IMR-90 (cell line): Measurements from ENCODE around the gene AHCYL2. TPM values are rescaled to one million over a fixed set of nuclear protein-coding genes. Genes with fewer than 3 reads are reported as not detected.

ENCODE experiments used
- ATAC-seq: fragments of 200-7000 bp; cut with Tn5 transposase; 2 replicates; pipeline ENCODE4 v1.9.1; 2020; ENCODE audit warnings: low read depth, mild to moderate bottlenecking, moderate library complexity
- BruUV-seq: library from RNA; stranded (reverse); fragments of 400-500 nt; replicated peaks from 2 replicates; lab custom pipeline; 2021; lab: Mats Ljungman, UMichigan
- CTCF ChIA-PET: fragments of 300-600 bp; formaldehyde crosslinking; extraction: SDS; loops from one replicate; lab custom pipeline; 2021; ENCODE audit warnings: antibody characterized with exemption; lab: Yijun Ruan, JAX
- POLR2A ChIA-PET: fragments of 300-600 bp; sonication (Branson Sonifier 250); formaldehyde crosslinking; loops from one replicate; lab custom pipeline; 2022; ENCODE audit warnings: antibody characterized with exemption; ENCODE audit not compliant: unreplicated experiment; lab: Charles Lee
- DNase-seq: peaks from one replicate; pipeline ENCODE4 v3.0.0; 2013
- H2AFZ ChIP-seq: replicated peaks from 2 replicates; pipeline ENCODE3; 2013; ENCODE audit warnings: low read length, mild to moderate bottlenecking; ENCODE audit not compliant: poor library complexity
- H2AK5ac ChIP-seq: 2 replicates; pipeline ENCODE4 v1.6.1; 2013; ENCODE audit warnings: low read depth, low read length, inconsistent platforms
- H2AK9ac ChIP-seq: replicated peaks from 2 replicates; pipeline ENCODE3; 2013; ENCODE audit warnings: mild to moderate bottlenecking, low read depth, low read length, moderate library complexity; ENCODE audit not compliant: poor library complexity
- H2BK120ac ChIP-seq: 2 replicates; pipeline ENCODE4 v1.6.1; 2013; ENCODE audit warnings: low read depth, low read length, inconsistent platforms
- H2BK15ac ChIP-seq: 3 replicates; pipeline ENCODE4 v1.6.1; 2013; ENCODE audit warnings: low read depth, low read length, inconsistent platforms
- H2BK20ac ChIP-seq: 2 replicates; pipeline ENCODE4 v1.6.1; 2013; ENCODE audit warnings: low read depth, mild to moderate bottlenecking, inconsistent platforms, low read length, moderate library complexity
- H2BK5ac ChIP-seq: 2 replicates; pipeline ENCODE4 v1.6.1; 2013; ENCODE audit warnings: mild to moderate bottlenecking, low read depth, low read length, inconsistent platforms; ENCODE audit not compliant: poor library complexity, severe bottlenecking
- H3K14ac ChIP-seq: replicated peaks from 2 replicates; pipeline ENCODE4 v1.6.1; 2013; ENCODE audit warnings: low read depth, low read length, inconsistent platforms
- H3K18ac ChIP-seq: 2 replicates; pipeline ENCODE4 v1.6.1; 2013; ENCODE audit warnings: low read depth, low read length, control low read depth
- H3K23ac ChIP-seq: 2 replicates; pipeline ENCODE4 v1.6.1; 2013; ENCODE audit warnings: low read depth, low read length, inconsistent platforms
- H3K27ac ChIP-seq: 2 replicates; pipeline ENCODE4 v1.5.1; 2013; ENCODE audit warnings: mild to moderate bottlenecking, control low read depth, low read length; ENCODE audit not compliant: insufficient read depth
- H3K27me3 ChIP-seq: 2 replicates; pipeline ENCODE4 v1.6.1; 2013; ENCODE audit warnings: low read length; ENCODE audit not compliant: control insufficient read depth, insufficient read depth
- H3K36me3 ChIP-seq: 2 replicates; pipeline ENCODE4 v1.6.1; 2013; ENCODE audit warnings: low read length, mixed read lengths; ENCODE audit not compliant: control insufficient read depth, insufficient read depth
- H3K4ac ChIP-seq: 2 replicates; pipeline ENCODE4 v1.6.1; 2013; ENCODE audit warnings: low read depth, low read length, inconsistent platforms
- H3K4me1 ChIP-seq: 2 replicates; pipeline ENCODE4 v1.6.1; 2013; ENCODE audit warnings: low read length, mixed read lengths; ENCODE audit not compliant: control insufficient read depth, insufficient read depth
- H3K4me2 ChIP-seq: 2 replicates; pipeline ENCODE4 v1.6.1; 2013; ENCODE audit warnings: low read depth, mild to moderate bottlenecking, control low read depth, low read length, moderate library complexity
- H3K4me3 ChIP-seq: 2 replicates; pipeline ENCODE4 v1.5.1; 2013; ENCODE audit warnings: low read depth, mild to moderate bottlenecking, control low read depth, low read length, moderate library complexity; ENCODE audit not compliant: insufficient read depth
- H3K56ac ChIP-seq: 2 replicates; pipeline ENCODE4 v1.6.1; 2013; ENCODE audit warnings: low read length, inconsistent platforms; ENCODE audit not compliant: insufficient read depth; ENCODE audit errors: extremely low read depth
- H3K79me1 ChIP-seq, 2 experiments: 2 replicates each; pipeline ENCODE4 v1.6.1; 2013; ENCODE audit warnings: low read length in 2 of 2, inconsistent platforms in 1 of 2, low read depth in 1 of 2
- H3K9ac ChIP-seq: 2 replicates; pipeline ENCODE4 v1.6.1; 2013; ENCODE audit warnings: low read depth, low read length, control low read depth
- H3K9me1 ChIP-seq: 2 replicates; pipeline ENCODE4 v1.6.1; 2013; ENCODE audit warnings: low read length, inconsistent platforms; ENCODE audit not compliant: insufficient read depth
- H3K9me3 ChIP-seq: 2 replicates; pipeline ENCODE4 v1.6.1; 2013; ENCODE audit warnings: low read length; ENCODE audit not compliant: control insufficient read depth, insufficient read depth
- H4K20me1 ChIP-seq: 2 replicates; pipeline ENCODE4 v1.6.1; 2013; ENCODE audit warnings: low read length, inconsistent platforms; ENCODE audit not compliant: insufficient read depth
- H4K5ac ChIP-seq: 2 replicates; pipeline ENCODE4 v1.6.1; 2013; ENCODE audit warnings: mild to moderate bottlenecking, low read depth, low read length, control low read depth
- H4K8ac ChIP-seq, 2 experiments: 2 replicates each; pipeline ENCODE4 v1.6.1; 2013; ENCODE audit warnings: low read depth in 2 of 2, low read length in 2 of 2, control low read depth in 1 of 2, inconsistent platforms in 1 of 2
- H4K91ac ChIP-seq: 2 replicates; pipeline ENCODE4 v1.6.1; 2013; ENCODE audit warnings: low read depth, low read length, inconsistent platforms; ENCODE audit not compliant: insufficient read depth
- BHLHE40 ChIP-seq: fragments of 150-350 bp; IDR thresholded peaks from 2 replicates; pipeline ENCODE4 v1.6.1; 2016; ENCODE audit warnings: mild to moderate bottlenecking, low read depth, low read length
- CEBPB ChIP-seq: IDR thresholded peaks from 2 replicates; pipeline ENCODE4 v1.6.1; 2012; ENCODE audit warnings: low read depth, low read length, improper control_type of control experiment
- CHD1 ChIP-seq: IDR thresholded peaks from 2 replicates; pipeline ENCODE4 v1.6.1; 2012; ENCODE audit warnings: low read depth, low read length, improper control_type of control experiment
- FOS ChIP-seq: fragments of 150-350 bp; IDR thresholded peaks from 2 replicates; pipeline ENCODE4 v1.6.1; 2016; ENCODE audit warnings: low read depth, low read length
- MAFK ChIP-seq: IDR thresholded peaks from 2 replicates; pipeline ENCODE4 v1.6.1; 2012; ENCODE audit warnings: low read depth, low read length, improper control_type of control experiment
- MAZ ChIP-seq: IDR thresholded peaks from 2 replicates; pipeline ENCODE4 v1.6.1; 2012; ENCODE audit warnings: low read depth, mild to moderate bottlenecking, low read length, improper control_type of control experiment, moderate library complexity, borderline replicate concordance
- MXI1 ChIP-seq: IDR thresholded peaks from 2 replicates; pipeline ENCODE4 v1.6.1; 2012; ENCODE audit warnings: low read depth, mild to moderate bottlenecking, low read length, moderate library complexity, borderline replicate concordance
- NFE2L2 ChIP-seq: fragments of 150-350 bp; IDR thresholded peaks from 2 replicates; pipeline ENCODE4 v1.6.1; 2016; ENCODE audit warnings: low read depth, mild to moderate bottlenecking, low read length
- POLR2A ChIP-seq: IDR thresholded peaks from 2 replicates; pipeline ENCODE4 v1.6.1; 2012; ENCODE audit warnings: mild to moderate bottlenecking, low read depth, low read length
- RAD21 ChIP-seq: IDR thresholded peaks from 2 replicates; pipeline ENCODE4 v1.6.1; 2012; ENCODE audit warnings: low read length, improper control_type of control experiment
- RCOR1 ChIP-seq: IDR thresholded peaks from 2 replicates; pipeline ENCODE4 v1.6.1; 2012; ENCODE audit warnings: mild to moderate bottlenecking, low read length, improper control_type of control experiment; ENCODE audit not compliant: insufficient replicate concordance
- RFX5 ChIP-seq: IDR thresholded peaks from 2 replicates; pipeline ENCODE4 v1.8.0; 2012; ENCODE audit warnings: low read depth, mild to moderate bottlenecking, low read length, moderate library complexity
- SMC3 ChIP-seq: fragments of 150-350 bp; IDR thresholded peaks from 2 replicates; pipeline ENCODE4 v1.6.1; 2016; ENCODE audit warnings: low read depth, mild to moderate bottlenecking, antibody characterized with exemption, low read length, moderate library complexity
- WGBS, 2 experiments: methylation state at CpG; one replicate each; pipeline versions ENCODE4 v1.1.5 to v1.1.7; 2013; ENCODE audit warnings: missing lambda C conversion rate in 2 of 2; ENCODE audit not compliant: insufficient read length in 1 of 2; ENCODE audit errors: extremely low coverage in 2 of 2; 5-methylcytosine and 5-hydroxymethylcytosine counted together
- dilution Hi-C: fragments of 300-500 bp; cut with HindIII; formaldehyde crosslinking; loops from one replicate; pipeline ENCODE4 v1.14.3; 2018; ENCODE audit warnings: low sequenced_read_pairs; ENCODE audit not compliant: unreplicated experiment
- in situ Hi-C: fragments of 300-500 bp; cut with MboI; formaldehyde crosslinking; loops from 3 replicates; pipeline ENCODE4 v1.14.3; 2019; ENCODE audit warnings: low sequenced_read_pairs, inconsistent platforms, mixed read lengths
- intact Hi-C: fragments of 100-400 bp; cut with micrococcal nuclease; formaldehyde crosslinking; loops from 2 replicates; pipeline ENCODE4 v1.10.0; 2022
- polyA plus RNA-seq, 3 experiments: library from polyadenylated mRNA; depleted of rRNA; stranded (reverse); fragments of >200 nt; gene quantifications; 2 replicates each; pipeline ENCODE4 v1.2.3, GENCODE V29; 2012; ENCODE audit warnings: low replicate concordance in 1 of 3
- total RNA-seq: library from RNA; depleted of rRNA; stranded (reverse); fragments of >200 nt; gene quantifications from 2 replicates; pipeline ENCODE4 v1.2.3, GENCODE V29; 2012
- TF ChIP-seq, protein P1 (sequence below): fragments of 150-350 bp; IDR thresholded peaks from 2 replicates; pipeline ENCODE4 v1.6.1; 2016; ENCODE audit warnings: low read depth, mild to moderate bottlenecking, low read length, moderate library complexity, borderline replicate concordance
- TF ChIP-seq, protein P2 (sequence below): fragments of 150-350 bp; IDR thresholded peaks from 2 replicates; pipeline ENCODE4 v1.6.1; 2017; ENCODE audit warnings: mild to moderate bottlenecking, antibody characterized with exemption, low read length, low read depth
- TF ChIP-seq, protein P3 (sequence below): conservative IDR thresholded peaks from 2 replicates; pipeline ENCODE4 v1.5.1; 2012; ENCODE audit warnings: mild to moderate bottlenecking, low read depth, low read length, improper control_type of control experiment

The AHCYL2 gene
- total and polyA plus RNA-seq, 2 of the 4 experiments (the other 2 are of a cell fraction) = 5.7 to 7.6 TPM

DNA sequence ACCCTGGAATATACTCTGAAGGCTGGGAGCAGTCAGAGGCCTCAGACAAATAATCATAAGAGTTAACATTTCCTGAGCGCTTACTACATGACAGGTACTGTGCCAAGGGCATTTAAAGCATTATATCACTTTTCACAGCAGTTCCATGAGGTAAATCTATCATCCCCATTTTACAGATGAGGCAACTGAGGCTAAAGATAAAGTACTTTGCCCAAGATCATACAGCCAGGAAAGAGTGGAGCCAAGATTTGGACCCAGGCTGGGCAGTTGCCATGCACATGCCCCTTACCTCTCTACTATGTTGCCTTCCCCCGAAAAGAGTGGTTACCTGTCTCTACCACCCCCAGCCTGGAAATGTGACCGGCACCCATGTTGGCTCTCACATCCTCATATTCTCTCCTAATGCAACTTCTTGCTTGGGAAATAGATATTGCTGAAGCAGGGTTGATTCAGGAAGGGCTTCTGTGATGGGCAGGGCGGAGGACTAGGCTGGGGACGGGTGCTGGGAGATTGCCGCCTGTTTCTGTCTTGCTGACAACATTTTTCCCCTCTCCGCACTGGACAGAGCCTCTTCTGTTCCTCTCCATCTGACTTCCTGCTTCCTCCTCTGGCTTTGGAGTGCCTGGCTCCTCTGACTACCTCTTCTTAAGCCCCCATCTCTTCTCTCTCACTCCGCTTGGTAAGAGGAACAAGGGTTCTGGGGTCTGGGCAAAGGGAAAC lies 22.6 kb upstream of the AHCYL2 start:
- H3K18ac ChIP-seq = no peak overlapping the region
- no peak for ATAC-seq
- H3K27ac ChIP-seq = no peak overlapping the region
- H3K79me1 ChIP-seq = peaks cover 0 to 20% of the 10 kb centered on the region in 2 experiments; a peak in 2 of 4 replicates
- no peak overlapping the region for H3K23ac ChIP-seq
- no peak overlapping the region for H3K9ac ChIP-seq
- H3K9me1 ChIP-seq = peaks cover 2% of the 10 kb centered on the region; the same call in 1 of the 2 replicates
- H2BK5ac ChIP-seq = no peak overlapping the region
- no peak overlapping the region for H3K56ac ChIP-seq
- no peaks in the 10 kb centered on the region; the same call in none of the 2 replicates for H4K20me1 ChIP-seq
- H3K4ac ChIP-seq = no peak overlapping the region
- H3K36me3 ChIP-seq = peaks cover 17% of the 10 kb centered on the region
- BruUV-seq = no TSS peak
- no peak overlapping the region for H4K91ac ChIP-seq
- H3K9me3 ChIP-seq = no peaks in the 10 kb centered on the region
- dilution Hi-C loops = no loop called here
- no peak overlapping the region for H2AFZ ChIP-seq
- no peak overlapping the region for H2AK9ac ChIP-seq
- ChIA-PET POLR2A (no interaction called here), CTCF (no interaction called here)
- H2BK120ac ChIP-seq = no peak overlapping the region
- H2BK15ac ChIP-seq = no peak overlapping the region
- no peak overlapping the region for H2AK5ac ChIP-seq
- DNase-seq = no peak
- H3K4me1 ChIP-seq = 0 out of 2 replicates have a peak, but pooled peaks cover 1% of the 10 kb centered on the region
- no peak overlapping the region for H2BK20ac ChIP-seq
- no peak overlapping the region for H3K14ac ChIP-seq
- in situ Hi-C loops = no loop called here
- intact Hi-C loops = no loop called here
- 100% methylated on average over 1 of the region's 8 CpGs; no CpG with 5 or more reads in 1 of the 2 experiments for WGBS, 2 experiments
- H3K27me3 ChIP-seq = no peaks in the 10 kb centered on the region
- H4K5ac ChIP-seq = no peak overlapping the region
- no peak overlapping the region for H3K4me3 ChIP-seq
- no peak for TF ChIP-seq SMC3
- TF ChIP-seq FOS = no peak
- TF ChIP-seq, protein P1, sequence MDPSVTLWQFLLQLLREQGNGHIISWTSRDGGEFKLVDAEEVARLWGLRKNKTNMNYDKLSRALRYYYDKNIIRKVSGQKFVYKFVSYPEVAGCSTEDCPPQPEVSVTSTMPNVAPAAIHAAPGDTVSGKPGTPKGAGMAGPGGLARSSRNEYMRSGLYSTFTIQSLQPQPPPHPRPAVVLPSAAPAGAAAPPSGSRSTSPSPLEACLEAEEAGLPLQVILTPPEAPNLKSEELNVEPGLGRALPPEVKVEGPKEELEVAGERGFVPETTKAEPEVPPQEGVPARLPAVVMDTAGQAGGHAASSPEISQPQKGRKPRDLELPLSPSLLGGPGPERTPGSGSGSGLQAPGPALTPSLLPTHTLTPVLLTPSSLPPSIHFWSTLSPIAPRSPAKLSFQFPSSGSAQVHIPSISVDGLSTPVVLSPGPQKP = no peak
- TF ChIP-seq NFE2L2 = no peak
- TF ChIP-seq CEBPB = no peak
- TF ChIP-seq, protein P2, sequence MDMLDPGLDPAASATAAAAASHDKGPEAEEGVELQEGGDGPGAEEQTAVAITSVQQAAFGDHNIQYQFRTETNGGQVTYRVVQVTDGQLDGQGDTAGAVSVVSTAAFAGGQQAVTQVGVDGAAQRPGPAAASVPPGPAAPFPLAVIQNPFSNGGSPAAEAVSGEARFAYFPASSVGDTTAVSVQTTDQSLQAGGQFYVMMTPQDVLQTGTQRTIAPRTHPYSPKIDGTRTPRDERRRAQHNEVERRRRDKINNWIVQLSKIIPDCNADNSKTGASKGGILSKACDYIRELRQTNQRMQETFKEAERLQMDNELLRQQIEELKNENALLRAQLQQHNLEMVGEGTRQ = no peak
- TF ChIP-seq RCOR1 = no peak
- no peak for TF ChIP-seq BHLHE40
- no peak for TF ChIP-seq CHD1
- no peak for TF ChIP-seq MXI1
- no peak for TF ChIP-seq POLR2A
- no peak for TF ChIP-seq MAZ
- TF ChIP-seq, protein P3, sequence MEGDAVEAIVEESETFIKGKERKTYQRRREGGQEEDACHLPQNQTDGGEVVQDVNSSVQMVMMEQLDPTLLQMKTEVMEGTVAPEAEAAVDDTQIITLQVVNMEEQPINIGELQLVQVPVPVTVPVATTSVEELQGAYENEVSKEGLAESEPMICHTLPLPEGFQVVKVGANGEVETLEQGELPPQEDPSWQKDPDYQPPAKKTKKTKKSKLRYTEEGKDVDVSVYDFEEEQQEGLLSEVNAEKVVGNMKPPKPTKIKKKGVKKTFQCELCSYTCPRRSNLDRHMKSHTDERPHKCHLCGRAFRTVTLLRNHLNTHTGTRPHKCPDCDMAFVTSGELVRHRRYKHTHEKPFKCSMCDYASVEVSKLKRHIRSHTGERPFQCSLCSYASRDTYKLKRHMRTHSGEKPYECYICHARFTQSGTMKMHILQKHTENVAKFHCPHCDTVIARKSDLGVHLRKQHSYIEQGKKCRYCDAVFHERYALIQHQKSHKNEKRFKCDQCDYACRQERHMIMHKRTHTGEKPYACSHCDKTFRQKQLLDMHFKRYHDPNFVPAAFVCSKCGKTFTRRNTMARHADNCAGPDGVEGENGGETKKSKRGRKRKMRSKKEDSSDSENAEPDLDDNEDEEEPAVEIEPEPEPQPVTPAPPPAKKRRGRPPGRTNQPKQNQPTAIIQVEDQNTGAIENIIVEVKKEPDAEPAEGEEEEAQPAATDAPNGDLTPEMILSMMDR = no peak
- TF ChIP-seq RAD21 = no peak
- TF ChIP-seq MAFK = no peak
- TF ChIP-seq RFX5 = no peak
- H3K4me2 ChIP-seq = no peak overlapping the region
- H4K8ac ChIP-seq = no peak overlapping the region
